LHCN-M2 (cell line): Measurements from ENCODE around the gene SPTBN4. TPM values are rescaled to one million over a fixed set of nuclear protein-coding genes. Genes with fewer than 3 reads are reported as not detected.
A peak's percentile ranks its signal among the peaks of the same experiment; 100 is the strongest.
"Not testable (repeated sequence)": the region's sequence is repeated elsewhere in the genome, so short reads cannot be mapped to it uniquely, and the experiment has no call there.

Experiments used
- DNase-seq: peaks from one replicate; pipeline ENCODE4 v3.0.0-alpha.2; 2012; ENCODE audit warnings: low read depth
- total RNA-seq: library from RNA; depleted of rRNA; stranded (reverse); fragments of >200 nt; gene quantifications from 2 replicates; pipeline ENCODE4 v1.2.3, GENCODE V29; 2014

Gene SPTBN4
- total RNA-seq, 1 experiment from 2014 or later, result 0.34 TPM

GRCh38 chr19:40464059-40465024, 2.5 kb upstream of the SPTBN4 start:
- peak; percentile 89 for DNase-seq

GRCh38 chr19:40465025-40465556, 1.7 kb upstream of the SPTBN4 start:
- DNase-seq, result peak; percentile 71

GRCh38 chr19:40465557-40466218, 1.1 kb upstream of the SPTBN4 start, which contains the start of gene BLVRB:
TSS of gene BLVRB (minus strand) at chr19:40465745. CDS start at chr19:40465688, 57 bp downstream.
- DNase-seq, result peak; percentile 98

DNA sequence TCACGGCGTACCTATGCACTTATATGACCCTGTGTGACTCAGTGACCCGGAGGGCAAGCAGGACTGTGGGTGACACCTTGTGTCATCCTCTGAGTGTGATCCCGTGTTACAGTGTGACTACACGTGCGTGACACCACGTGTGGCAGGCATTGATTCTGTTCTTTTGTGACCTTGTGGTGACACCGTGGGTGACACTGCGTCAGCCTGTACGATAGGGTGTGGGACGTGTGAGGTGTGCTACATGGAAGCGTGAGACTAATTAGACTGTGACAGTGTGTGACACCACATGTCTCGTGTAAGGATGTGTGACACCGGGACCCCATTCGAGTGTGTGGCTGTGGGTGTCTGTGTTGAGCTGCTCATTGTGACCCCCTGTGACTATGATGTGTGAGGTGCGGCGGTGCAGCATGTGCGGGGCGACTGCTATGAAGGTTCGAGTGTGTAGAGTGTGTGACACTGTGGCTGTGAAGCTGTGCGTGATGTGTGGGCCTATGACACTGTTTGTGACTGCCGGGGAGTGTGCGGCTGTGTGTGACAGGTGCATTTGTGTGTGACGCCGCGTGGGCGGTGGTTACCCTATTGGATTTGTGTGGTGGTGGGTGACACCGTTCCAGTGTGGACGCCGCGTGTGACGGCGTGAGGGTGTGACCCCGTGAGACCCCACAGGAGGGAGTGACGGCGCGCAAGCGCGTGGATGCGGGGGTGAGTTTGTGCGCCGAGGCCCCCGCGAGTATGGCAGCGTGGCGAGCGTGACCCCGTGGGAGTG, 399 bp upstream of the SPTBN4 start:
- peak; percentile 3 for DNase-seq

- no peak for DNase-seq
These were observed 2.2 kb downstream of the SPTBN4 start for GRCh38 chr19:40469011-40469410.

DNA sequence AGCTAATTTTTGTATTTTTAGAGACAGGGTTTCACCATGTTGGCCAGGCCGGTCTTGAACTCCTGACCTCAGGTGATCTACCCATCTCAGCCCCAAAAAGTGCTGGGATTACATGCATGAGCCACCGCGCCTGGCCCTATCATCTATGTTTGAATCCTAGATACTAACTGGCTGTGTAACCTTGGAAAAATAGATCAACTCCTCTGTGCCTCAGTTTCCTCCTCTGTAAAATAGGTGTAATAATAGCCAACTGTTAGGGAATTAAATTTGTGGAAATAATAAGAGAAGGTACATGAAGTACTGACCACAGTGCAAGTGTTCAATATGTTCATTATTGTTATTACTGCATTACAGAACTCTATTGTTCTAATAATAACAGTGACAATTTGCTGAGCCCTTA, 4.3 kb downstream of the SPTBN4 start:
- no peak for DNase-seq

DNA sequence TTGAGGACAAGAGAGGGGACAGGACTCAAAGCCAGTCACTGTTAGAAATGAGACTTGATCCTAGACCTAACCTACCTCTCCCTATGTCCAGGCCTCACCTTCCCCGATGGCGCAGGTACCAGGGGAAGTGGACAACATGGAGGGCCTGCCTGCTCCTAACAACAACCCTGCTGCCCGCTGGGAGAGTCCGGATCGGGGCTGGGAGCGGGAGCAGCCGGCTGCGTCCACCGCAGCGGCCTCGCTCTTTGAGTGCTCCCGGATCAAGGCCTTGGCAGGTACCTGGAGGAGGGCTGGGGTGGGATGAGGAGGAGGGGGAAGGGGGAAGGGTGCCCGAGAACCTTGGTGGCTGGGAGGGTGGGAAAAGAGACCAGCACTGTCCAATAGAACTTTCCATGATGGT, 5.7 kb downstream of the SPTBN4 start:
- DNase-seq, result no peak

DNA sequence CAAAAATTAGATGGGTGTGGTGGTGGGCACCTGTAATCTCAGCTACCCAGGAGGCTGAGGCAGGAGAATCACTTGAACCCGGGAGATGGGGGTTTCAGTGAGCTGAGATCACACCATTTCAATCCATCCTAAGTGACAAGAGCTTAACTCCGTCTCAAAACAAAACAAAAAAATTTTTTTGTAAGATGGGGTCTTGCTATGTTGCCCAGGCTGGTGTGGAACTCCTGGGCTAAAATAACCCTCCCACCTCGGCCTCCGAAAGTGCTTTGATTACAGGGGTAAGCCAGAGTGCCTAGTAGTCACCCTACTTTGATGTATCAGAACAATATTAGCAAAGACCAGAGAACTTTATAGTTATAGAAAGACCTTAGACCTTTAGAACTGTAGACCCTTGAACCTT, 7.9 kb downstream of the SPTBN4 start:
- DNase-seq, result no peak

- DNase-seq, result not testable (repeated sequence)
These were observed 9.3 kb downstream of the SPTBN4 start for GRCh38 chr19:40475878-40476644.

- DNase-seq, result no peak
These were observed 19.2 kb downstream of the SPTBN4 start for GRCh38 chr19:40486017-40486416.

DNA sequence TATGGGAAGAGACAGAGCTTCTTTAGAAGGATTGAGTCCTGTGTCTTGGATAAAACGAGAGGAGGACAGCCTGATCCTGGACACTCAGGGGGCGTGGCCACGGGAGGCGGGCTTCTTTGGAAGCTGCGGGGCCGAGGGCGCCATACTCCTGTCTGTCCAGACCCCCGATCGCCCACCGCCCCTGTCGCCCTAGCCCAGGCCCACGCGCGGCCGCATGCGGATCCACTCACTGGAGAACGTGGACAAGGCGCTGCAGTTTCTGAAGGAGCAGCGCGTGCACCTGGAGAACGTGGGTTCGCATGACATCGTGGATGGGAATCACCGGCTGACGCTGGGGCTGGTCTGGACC, 23.1 kb downstream of the SPTBN4 start:
- no peak for DNase-seq

DNA sequence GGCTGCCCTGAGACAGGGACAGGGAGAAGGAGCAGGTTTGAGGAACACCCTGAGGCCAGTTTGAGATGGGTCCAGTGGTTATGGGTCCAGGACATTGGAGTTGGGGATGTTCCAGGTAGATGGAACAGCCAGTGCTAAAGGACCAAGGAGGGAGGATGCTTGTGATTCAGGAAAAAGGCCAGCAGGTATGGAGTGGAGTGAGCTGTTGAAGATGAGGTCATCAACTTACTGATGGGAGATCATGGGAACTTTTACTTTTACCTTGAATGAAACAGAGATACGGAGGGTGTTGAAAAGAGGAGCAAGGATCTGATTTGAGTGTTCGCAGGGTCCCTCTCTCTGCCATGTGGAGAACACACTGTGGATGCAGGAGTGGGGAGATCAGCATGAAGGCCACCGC, 25.5 kb downstream of the SPTBN4 start:
- no peak for DNase-seq

GRCh38 chr19:40493778-40494177, 27.0 kb downstream of the SPTBN4 start:
- no peak for DNase-seq

- DNase-seq, result no peak
These were observed 27.5 kb downstream of the SPTBN4 start for GRCh38 chr19:40494191-40494838.

DNA sequence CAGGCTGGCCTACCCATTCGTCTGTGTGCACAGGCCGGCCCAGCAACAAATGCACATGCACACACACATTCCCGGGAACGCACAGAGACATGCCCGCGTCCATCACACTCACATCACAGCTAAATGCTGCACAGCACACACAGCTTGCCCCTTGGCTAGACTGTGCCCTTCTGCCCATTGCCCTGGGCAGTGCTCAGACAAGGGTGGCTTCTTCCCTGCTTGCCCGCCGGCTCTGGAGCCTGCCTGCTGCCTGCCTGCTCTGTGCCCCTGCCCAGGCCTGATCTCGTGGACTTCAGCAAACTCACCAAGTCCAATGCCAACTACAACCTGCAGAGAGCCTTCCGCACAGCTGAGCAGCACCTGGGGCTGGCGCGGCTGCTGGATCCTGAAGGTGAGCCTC, 30.4 kb downstream of the SPTBN4 start:
- no peak for DNase-seq

DNA sequence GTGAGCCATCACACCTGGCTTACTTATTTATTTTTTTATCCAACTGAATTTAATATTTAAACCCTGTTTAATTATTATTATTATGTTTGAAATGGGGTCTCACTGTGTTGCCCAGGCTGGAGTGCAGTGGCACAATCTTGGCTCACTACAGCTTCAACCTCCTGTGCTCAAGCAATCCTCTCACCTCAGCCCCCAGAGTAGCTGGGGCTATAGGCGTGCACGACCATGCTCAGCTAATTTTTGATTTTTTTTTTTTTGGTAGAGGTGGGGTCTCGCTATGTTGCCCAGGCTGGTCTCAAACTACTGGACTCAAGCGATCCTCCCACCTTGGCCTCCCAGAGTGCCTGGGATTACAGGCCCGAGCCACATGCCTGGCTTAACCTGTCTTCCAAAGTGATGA, 32.5 kb downstream of the SPTBN4 start:
- no peak for DNase-seq

DNA sequence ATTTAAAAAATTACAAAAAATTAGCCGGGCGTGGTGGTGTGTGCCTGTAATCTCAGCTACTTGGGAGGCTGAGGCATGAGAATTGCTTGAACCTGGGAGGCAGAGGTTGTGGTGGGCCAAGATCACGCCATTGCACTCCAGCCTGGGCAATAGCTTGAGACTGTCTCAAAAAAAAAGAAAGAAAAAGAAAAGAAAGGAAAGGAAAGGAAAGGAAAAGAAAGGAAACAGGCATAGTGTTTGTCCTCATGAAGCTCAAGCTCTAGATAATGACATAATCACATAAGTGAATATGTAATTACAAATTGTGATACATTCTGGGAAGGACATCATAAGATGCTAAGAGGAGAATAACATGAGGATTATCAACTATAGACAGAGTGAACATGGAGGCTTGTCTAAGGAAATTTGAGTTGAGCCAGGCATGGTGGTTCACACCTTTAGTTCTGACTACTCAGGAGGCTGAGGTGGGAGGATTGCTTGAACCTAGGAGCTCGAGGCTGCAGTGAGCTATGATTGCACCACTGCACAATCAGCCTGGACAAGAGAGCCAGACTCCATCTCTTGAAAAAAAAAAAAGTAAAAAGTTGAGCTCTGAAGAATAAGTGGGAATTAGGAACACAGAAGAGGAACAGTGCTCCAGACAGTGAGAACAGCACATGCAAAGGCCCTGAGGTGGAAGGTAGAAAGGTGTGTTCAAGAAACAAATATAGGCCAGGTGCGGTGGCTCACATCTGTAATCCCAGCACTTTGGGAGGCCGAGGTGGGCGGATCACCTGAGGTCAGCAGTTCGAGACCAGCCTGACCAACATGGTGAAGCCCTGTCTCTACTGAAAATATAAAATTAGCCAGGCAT, 34.1 kb downstream of the SPTBN4 start:
- DNase-seq, result not testable (repeated sequence)

DNA sequence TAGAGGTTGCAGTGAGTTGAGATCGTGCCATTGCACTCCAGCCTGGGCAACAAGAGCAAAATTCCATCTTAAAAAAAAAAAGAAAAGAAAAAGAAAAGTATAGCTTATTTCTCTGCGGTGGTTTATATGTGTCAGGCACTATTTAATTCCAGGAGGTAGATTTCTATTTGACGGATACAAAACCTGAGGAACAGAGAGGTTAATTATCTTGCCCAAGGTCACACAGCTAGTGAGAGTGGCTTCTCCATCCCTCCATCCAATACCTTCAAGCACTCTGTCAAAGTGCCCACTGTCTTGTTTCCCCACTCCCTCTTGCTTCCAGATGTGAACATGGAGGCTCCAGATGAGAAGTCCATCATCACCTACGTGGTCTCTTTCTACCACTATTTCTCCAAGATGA, 34.8 kb downstream of the SPTBN4 start:
- no peak for DNase-seq

- DNase-seq, result no peak
These were observed 35.3 kb downstream of the SPTBN4 start for GRCh38 chr19:40502081-40502480.
